Endothelial cell of umbilical vein (primary cell): ENCODE measurements around the gene PI4KA.
"Not testable (repeated sequence)": the region's sequence is repeated elsewhere in the genome, so short reads cannot be mapped to it uniquely, and the experiment has no call there.

ENCODE experiments used
- POLR2A ChIP-seq: IDR thresholded peaks from 2 replicates; pipeline ENCODE4 v1.6.1; 2012; ENCODE audit warnings: low read depth, mild to moderate bottlenecking, control low read depth, low read length
- TF ChIP-seq, protein P1 (sequence below), 2 donors: IDR thresholded peaks; 1 replicate in 1 of 2; 2 replicates in 1 of 2; pipeline ENCODE4 v1.5.1; 2011; ENCODE audit warnings: low read length in 2 of 2, mild to moderate bottlenecking in 2 of 2, moderate library complexity in 2 of 2, control low read depth in 1 of 2, inconsistent platforms in 1 of 2, low read depth in 1 of 2; ENCODE audit not compliant: insufficient read depth in 1 of 2; ENCODE audit errors: extremely low read depth in 1 of 2

DNA sequence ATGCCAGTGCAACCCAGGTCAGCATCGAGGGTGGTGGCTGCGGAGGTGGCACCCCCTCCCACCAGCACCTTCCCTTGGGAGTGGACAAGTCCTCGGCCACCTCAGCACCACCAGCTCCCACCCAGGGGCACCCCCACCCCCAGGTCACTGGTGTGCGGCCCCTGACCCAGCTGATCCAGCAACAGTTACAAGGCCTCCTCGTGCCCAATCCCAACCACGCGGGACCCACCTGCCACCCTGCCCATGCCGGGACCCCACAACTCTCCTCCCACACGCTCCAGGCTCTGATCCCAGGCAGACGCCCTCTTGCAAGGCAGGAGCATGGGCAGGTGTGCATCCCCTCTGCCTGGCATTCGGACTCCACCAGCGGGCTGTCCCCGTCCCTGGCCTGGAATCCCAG lies 189.8 kb downstream of the PI4KA start:
- TF ChIP-seq POLR2A: not testable (repeated sequence)
- TF ChIP-seq, protein P1, sequence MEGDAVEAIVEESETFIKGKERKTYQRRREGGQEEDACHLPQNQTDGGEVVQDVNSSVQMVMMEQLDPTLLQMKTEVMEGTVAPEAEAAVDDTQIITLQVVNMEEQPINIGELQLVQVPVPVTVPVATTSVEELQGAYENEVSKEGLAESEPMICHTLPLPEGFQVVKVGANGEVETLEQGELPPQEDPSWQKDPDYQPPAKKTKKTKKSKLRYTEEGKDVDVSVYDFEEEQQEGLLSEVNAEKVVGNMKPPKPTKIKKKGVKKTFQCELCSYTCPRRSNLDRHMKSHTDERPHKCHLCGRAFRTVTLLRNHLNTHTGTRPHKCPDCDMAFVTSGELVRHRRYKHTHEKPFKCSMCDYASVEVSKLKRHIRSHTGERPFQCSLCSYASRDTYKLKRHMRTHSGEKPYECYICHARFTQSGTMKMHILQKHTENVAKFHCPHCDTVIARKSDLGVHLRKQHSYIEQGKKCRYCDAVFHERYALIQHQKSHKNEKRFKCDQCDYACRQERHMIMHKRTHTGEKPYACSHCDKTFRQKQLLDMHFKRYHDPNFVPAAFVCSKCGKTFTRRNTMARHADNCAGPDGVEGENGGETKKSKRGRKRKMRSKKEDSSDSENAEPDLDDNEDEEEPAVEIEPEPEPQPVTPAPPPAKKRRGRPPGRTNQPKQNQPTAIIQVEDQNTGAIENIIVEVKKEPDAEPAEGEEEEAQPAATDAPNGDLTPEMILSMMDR (IDR thresholded peaks at IDR 0.05; ENCODE audit: extremely low read depth in 1 of 2, insufficient read depth in 1 of 2, low read depth in 1 of 2, low read length in 2 of 2): not testable (repeated sequence)
